NOMO-1 (cell line): ENCODE data around the gene TEX11.
A peak's percentile ranks its signal among the peaks of the same experiment; 100 is the strongest.
"Not testable (repeated sequence)": the region's sequence is repeated elsewhere in the genome, so short reads cannot be mapped to it uniquely, and the experiment has no call there.

Experiments used
- DNase-seq, 2 experiments: peaks; one replicate each; lab custom pipeline; 2025; ENCODE audit not compliant: unreplicated experiment in 2 of 2; lab: John Stamatoyannopoulos, UW

Gene TEX11

DNA sequence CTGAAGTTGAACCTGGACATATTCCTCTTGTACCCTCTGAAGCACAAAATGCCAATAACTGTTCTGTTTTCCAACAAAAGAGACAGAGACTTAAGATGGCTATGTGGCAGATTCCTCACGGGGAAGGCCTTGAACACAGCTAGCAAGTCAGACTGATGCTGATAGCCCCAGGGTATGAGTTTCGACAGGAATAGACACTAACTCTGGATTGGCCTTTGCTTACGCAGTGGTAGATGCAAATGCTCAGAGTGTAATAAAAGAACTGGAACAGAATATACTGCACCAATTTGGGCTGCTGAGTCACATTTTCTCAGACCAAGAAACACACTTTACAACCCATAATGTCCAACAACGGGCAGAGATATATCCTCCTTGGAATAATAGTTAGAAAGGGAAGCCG, 290.0 kb downstream of the TEX11 start:
- DNase-seq, result no peak

DNA sequence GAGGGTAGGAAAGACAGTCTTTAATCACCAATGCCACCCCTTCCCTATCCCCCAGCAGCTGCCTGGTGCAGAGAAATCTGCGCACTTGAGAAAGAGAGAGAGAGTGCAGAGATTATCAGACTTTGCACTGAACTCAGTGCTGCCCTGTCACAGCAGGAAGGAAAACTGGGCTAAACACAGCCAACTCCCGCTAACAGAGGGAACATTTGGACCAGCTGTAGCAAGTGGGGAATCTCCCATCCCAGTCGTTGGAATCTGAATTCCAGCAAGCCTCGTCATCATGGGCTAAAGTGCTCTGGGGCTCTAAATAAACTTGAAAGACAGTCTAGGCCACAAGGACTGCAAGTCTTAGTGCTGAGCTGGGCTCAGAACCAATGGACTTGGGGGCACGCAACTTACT, 295.2 kb downstream of the TEX11 start:
- DNase-seq, result no peak

DNA sequence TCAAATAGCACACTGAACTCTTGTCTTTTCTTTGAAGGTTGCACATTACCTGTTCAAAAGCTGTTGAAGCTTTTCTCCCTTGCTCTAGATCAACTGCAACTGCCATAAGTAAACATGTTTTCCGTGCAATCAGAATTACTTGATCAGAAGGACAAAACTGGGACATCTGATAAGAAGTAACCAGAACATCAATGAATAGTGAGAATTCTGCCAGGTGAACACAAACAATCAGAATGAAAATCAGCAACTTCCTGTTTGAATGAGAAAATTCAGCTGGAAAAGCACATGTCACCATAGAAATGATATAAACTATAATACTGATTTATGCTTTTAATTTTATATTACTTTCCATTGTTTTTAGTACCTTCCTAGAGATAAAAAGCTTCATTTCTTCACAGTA, 303.2 kb downstream of the TEX11 start:
- DNase-seq, result no peak

DNA sequence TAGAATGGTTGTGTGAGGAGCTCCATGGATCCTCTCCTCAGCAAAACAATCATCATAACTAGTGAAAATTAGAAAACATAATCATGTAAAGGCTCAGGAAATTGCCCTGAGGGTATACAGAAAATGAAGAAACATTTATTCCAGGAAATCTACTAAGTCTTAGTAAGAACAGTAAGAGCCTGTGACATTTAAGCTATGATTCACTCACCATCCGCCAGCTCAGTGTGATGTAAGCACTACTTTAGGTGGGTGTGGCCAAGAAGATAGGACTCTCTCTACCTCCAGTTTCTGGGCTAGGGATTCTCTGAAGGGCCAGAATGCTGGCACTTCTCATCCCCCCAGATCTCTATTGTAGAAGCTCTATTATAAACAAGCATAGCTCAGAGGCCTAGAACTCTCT, 316.4 kb downstream of the TEX11 start:
- DNase-seq, result no peak

DNA sequence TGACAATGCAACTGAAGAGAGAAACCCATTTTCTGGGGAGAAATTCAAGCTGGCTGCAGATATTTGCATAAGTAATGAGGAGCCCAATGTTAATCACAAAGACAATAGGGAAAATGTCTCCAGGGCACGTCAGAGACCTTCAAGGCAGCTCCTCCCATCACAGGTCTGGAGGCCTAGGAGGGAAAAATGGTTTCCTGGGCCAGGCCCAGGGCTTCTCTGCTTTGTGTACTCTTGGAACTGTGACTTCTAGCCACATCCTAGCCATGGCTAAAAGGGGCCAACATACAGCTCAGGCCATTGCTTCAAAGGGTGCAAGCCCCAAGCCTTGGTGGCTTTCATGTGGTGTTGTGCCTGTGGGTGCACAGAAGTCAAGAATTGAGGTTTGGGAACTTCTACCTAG, 321.4 kb downstream of the TEX11 start:
- DNase-seq, result not testable (repeated sequence)

DNA sequence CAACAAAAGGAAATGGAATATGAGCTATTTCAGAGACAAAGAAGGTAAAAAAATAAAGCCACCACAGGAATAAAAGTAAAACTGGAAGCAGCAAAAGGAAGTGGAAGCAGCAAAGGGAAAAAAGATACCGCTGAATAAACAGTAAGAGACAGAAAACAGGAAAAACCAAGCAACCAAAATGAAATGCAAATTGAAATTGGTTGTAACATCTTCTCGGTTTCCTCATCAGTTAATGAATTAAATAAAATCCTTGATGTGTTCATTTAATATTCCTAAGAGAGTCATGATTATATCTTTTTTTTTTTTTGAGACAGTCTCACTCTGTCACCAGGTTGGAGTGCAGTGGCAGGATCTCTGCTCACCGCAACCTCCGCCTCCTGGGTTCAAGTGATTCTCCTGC, 331.1 kb downstream of the TEX11 start:
- no peak for DNase-seq

DNA sequence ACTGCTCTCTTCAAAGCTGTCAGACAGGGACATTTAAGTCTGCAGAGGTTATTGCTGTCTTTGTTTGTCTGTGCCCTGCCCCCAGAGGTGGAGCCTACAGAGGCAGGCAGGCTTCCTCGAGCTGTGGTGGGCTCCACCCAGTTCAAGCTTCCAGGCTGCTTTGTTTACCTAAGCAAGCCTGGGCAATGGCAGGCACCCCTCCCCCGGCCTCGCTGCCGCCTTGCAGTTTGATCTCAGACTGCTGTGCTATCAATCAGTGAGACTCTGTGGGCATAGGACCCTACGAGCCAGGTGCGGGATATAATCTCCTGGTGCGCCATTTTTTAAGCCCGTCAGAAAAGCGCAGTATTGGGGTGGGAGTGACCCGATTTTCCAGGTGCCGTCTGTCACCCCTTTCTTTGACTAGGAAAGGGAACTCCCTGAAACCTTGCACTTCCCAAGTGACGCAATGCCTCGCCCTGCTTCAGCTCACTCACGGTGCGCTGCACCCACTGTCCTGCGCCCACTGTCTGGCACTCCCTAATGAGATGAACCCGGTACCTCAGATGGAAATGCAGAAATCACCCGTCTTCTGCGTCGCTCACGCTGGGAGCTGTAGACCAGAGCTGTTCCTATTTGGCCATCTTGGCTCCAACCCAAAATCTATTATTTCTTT, 338.5 kb downstream of the TEX11 start:
- DNase-seq, result not testable (repeated sequence)

DNA sequence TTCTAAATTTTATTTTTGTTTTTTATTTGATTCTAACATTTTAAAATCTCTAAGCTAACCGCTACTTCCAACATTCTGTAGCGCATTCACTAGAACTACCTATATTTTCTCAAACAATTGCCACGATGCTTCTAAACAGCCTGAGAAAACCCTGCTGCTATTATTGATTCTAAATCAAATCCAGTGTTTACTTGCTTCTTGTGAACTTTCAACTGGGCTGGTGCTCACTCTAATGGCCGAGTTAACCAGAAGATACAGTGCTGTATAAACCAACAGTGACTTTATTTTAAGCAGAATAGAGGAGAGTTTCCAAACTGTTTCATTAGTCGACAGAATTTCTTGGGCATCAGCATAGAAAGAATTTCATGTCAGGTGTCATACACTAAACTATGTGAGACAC, 353.6 kb downstream of the TEX11 start:
- no peak for DNase-seq

DNA sequence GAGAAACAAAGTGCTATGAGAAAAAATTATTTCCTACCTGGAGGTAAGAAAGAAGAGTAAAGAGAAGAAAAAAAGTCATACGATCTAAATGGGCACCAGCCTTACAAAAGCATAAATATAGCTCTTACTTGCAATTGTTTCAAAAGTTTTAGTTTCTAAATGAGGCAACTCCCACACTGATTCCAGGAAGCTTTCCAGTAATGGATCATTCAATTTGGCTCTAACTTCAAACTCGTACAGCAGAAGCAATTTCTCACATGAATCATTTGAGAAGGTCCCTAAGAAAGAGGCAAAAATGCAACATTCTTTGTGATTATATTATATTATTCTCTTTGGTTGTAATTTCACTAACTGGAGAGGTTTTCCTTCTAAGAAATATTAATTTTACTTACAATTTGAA, 354.0 kb downstream of the TEX11 start:
- no peak for DNase-seq

DNA sequence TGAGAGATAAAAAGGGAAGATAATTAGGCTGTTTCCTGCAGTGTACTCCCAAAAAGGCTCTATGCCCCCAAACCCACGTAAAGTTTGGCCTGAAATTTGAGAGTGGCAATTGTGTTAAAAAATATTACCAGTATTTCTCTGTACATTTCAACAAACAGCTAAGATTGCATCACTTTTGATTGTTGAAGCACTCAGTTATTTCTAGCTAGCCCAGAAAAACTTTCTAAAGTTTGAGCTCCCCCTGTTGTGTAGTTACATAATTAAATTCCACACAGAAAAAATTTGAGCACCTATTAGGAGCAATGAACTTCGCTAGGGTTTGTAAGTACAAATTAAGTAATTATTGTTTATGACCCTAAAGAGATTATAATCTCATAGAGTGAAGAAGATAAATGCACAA, 354.4 kb downstream of the TEX11 start:
- DNase-seq, result peak in 1 of 2 experiments; percentile 24

DNA sequence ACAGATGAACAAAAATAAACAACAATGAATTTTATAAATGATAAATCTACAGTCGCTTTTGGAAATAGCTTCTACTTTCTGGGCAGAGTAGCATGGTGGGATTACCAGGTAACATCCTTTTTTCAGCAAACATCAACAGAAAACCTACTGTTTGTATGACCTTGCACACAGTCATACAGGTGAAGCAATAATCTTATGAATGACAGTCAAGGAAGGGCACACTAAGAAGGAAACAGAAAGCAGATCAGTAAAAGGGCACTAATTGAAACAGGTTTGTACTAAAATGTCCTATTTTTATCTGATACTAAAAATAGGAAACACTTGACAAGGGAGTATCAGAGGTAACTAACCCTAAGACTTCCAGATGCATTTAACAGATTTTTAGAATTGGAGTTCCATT, 355.0 kb downstream of the TEX11 start:
- DNase-seq, result no peak

DNA sequence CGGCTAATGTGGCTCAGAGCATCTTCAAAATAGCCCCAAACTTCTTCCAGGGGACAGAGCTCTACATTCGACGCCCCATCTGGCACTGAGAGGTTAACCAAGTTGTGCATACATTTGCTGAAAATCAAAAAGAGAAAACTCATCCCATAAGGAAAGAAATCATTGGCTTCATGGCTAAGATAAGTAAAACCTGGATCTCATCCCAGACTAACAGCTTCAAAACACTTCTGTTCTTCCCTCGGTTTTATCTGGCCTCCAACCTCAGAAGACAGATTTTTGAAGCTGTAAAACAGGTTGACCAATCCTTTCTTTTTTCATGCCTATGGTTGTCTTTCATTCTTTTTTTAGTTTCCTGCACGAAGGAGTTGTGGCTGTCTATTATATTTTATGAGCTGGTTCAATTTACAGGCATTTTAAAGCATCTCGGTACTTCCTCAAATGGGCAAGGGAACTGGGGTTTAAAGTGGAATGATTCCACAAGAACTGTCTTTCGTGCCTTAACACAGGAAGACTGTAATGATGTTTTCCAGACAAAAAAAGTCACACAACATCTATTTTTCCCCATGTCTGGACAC, 356.3 kb downstream of the TEX11 start:
- DNase-seq, result peak; percentile 13 to 54

DNA sequence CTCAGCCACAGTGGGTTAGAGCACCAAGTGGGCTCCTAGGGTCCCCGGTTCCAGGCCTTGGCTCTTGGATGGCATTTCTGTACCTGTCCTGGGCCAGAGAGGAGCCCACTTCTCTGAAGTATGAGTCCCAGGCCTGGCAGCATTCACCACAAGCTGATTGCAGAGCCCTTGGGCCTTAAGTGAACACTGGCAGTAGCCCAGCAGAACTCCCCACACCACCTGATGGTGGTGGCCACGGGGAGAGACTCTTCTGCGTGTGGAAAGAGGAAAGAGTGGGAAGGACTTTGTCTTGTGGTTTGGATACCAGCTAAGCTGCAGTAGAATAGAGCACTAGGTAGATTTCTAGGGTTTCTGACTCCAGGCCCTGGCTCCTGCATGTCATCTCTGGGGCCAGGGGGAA, 359.1 kb downstream of the TEX11 start:
- no peak for DNase-seq

DNA sequence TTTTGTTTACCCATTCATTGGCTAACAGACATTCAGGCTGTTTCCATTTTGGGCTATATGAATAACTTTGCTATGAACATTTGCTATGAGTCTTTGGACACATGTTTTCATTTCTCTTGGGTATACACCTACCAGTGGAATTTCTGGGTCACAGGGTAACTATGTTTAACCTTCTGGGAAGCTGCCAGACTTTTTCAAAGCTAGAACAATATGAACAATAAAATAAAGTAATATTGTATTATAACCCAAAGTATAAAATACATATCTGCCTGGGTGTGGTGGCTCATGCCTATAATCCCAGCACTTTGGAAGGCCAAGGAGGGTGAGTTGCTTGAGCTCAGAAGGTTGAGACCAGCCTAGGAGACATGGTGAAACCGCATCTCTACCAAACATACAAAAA, 373.3 kb downstream of the TEX11 start:
- no peak for DNase-seq

DNA sequence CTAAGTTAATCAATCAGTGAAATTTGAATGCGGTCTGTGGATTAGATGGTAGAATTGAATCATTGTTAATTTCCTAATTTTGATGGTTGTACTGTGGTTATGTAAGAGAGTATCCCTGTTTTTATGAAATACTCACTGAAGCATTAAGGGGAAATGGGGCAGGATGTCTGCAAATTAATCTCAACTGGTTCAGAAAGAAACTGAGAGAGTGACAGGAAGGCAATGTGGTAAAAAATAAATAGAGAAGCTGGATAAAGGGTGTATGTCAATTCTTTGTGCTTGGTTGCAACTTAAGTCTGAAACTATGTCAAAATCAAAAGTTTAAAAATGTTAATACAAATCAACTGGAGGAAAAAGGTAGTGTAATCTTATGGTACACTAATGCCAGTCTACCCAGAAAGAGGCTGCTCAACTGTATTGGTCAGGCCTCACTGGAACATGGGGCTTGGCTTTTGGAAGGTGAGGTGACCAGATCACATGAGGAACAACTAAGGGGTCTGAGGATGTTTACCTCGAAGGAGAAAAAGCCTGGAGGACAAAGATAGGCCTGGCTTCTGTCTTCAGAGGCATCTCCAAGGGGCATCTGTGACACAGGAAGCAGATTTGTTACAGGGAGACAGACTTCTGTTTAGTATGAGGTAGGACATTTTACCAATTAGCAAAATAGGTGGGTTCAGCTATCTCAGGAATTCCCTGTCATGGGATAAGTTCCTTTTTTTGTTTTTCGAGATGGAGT, 380.7 kb downstream of the TEX11 start:
- no peak for DNase-seq

DNA sequence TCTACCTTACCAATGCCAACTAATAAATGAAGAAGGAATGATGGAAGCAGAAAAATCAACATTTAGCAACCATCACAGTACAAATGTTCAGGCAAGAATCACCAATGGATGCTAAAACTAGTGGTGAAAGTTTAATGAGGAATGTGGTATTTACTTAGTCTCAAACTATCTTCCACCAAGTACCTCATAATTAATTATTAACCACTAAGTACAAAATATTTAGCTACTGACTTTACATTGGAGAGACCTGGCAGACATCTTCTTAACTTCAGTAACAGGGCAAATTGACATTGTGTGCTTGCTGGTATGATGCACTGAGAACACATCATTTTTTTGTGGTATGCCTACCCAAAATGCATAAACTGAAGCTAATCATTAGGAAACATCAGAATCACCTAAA, 381.5 kb downstream of the TEX11 start:
- no peak for DNase-seq

DNA sequence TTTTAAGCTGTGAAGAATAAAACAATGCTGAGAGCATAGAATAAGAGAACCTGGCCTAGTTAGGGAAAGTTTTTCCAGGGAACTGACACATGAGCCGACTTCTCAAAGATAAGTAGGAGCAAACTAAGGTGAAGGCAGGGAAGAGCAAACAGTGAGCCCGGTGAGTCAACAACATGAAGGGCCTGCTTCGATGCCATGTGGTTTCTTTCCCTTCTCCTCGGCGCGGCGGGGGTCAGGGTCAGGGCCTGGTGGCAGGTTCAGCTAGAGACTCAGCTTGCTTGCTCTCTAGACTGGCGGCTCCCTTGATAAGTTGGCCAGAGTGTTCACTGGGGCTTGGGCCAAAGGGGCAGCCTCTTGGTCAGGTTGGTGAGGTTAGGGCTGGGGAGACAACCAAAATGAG, 382.8 kb downstream of the TEX11 start:
- no peak for DNase-seq

DNA sequence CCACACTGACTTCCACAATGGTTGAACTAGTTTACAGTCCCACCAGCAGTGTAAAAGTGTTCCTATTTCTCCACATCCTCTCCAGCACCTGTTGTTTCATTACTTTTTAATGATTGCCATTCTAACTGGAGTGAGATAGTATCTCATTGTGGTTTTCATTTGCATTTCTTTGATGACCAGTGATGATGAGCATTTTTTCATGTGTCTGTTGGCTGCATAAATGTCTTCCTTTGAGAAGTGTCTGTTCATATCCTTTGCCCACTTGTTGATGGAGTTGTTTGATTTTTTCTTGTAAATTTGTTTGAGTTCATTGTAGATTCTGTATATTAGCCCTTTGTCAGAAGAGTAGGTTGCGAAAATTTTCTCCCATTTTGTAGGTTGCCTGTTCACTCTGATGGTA, 392.8 kb downstream of the TEX11 start:
- DNase-seq, result not testable (repeated sequence)

DNA sequence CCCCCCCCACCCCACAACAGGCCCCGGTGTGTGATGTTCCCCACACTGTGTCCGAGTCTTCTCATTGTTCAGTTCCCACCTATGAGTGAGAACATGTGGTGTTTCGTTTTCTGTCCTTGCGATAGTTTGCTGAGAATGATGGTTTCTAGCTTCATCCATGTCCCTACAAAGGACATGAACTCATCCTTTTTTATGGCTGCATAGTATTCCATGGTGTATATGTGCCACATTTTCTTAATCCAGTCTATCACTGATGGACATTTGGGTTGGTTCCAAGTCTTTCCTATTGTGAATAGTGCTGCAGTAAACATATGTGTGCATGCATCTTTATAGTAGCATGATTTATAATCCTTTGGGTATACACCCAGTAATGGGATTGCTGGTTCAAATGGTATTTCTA, 393.2 kb downstream of the TEX11 start:
- DNase-seq, result not testable (repeated sequence)

DNA sequence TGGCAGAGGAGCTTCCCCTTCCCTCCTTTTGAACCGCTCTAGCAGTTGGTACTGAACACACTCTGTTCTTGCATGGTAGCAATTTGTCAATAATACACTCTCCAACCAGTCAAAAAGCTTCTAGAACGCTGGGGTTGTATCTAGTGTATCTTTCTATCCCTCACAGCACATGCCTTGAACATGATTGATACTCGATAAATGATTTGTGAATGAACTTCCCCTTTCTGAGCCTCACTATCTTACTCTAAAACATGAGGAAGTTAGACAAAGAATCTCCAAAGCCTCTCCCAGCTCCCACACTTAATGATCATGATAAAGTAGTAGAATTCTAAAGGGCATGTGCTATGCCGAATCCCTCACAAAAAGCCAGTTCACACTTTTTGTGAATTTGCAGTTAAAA, 399.4 kb downstream of the TEX11 start:
- peak in 1 of 2 experiments; percentile 22 for DNase-seq

DNA sequence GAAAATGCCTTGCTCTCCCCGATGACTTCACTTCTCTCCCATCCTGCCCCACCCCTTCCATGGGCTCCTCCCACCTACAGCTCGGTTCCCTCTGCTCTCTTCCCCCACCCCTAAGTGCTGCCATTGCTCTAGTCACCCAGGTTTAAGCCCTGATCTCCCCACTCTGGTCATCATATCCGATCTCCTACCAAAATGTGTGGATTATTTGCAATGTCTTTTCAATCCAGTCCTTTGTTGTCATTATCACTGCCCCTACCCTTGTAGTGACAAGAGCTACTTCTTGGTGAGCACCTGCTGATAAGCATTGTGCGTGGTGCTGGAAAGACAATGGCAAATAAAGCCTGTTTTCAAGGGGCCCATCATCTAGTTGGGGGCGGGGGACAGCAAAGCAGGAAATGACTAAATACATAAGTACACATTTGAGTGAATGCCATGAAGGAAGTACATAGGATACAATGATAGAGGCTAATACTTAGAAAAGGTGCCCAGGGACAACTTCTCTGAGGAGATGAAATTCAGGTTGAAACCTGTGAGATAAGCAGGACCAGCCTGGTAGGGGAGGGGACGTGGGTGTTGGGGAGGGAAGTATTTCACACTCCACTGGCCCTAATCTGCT, 400.1 kb downstream of the TEX11 start:
- DNase-seq, result no peak

DNA sequence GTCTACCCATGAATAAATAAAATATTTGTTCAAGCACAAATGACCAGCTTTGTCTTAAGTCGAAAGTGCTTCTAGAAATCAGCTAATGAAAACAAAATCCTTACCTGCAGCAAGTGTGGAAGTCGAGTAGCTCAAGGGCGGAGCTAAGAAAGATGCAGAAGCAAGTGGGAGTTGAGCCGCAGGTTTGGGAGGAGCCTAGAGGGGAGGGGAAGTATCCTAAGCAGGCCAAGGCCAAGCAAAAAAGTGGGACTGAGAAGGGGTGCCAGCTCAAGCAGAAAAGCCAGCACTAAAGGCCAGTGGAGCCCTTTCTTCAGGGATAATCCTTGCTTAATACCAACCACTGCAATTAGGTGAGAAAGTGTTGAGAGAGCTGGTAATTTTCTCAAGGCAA, 403.1 kb downstream of the TEX11 start:
- no peak for DNase-seq
